D721Med (cell line): ENCODE measurements around the gene CMTR1.

Source experiments
- DNase-seq: peaks from one replicate; pipeline ENCODE4 v3.0.0; 2011; ENCODE audit warnings: low spot score; ENCODE audit not compliant: insufficient read length
- FAIRE-seq: peaks from 2 replicates; lab custom pipeline; 2011; peaks lifted over from hg19 to GRCh38; lab: Jason Lieb, UNC
- CTCF ChIP-seq: IDR thresholded peaks from 2 replicates; pipeline ENCODE4 v1.5.1; 2012; ENCODE audit warnings: mild to moderate bottlenecking, control low read depth; ENCODE audit not compliant: insufficient read depth; ENCODE audit errors: missing control alignments

Gene CMTR1

GRCh38 chr6:37477191-37477590, 44.2 kb downstream of the CMTR1 start:
- no peak for DNase-seq
- TF ChIP-seq CTCF, result no peak
- no peak for FAIRE-seq

- no peak for TF ChIP-seq CTCF
- no peak for DNase-seq
- FAIRE-seq, result no peak
Measured at GRCh38 chr6:37477656-37478435, 44.8 kb downstream of the CMTR1 start.

- FAIRE-seq (no peak), DNase-seq (no peak)
- TF ChIP-seq CTCF, result no peak
Measured at GRCh38 chr6:37478827-37479226, 45.8 kb downstream of the CMTR1 start.

GRCh38 chr6:37479266-37479854, 46.3 kb downstream of the CMTR1 start:
- no peak for TF ChIP-seq CTCF
- DNase-seq (no peak), FAIRE-seq (no peak)

GRCh38 chr6:37480118-37480736, 47.2 kb downstream of the CMTR1 start:
- FAIRE-seq (no peak), DNase-seq (no peak)
- TF ChIP-seq CTCF, result no peak

- FAIRE-seq (no peak), DNase-seq (no peak)
- TF ChIP-seq CTCF, result no peak
Measured at GRCh38 chr6:37480951-37481534, 48.0 kb downstream of the CMTR1 start.
